HCT116 (cell line): ENCODE results near the gene LRP1B. TPM values are rescaled to one million over a fixed set of nuclear protein-coding genes. Genes with fewer than 3 reads are reported as not detected.

Source experiments
- ATAC-seq: fragments of 200-7000 bp; cut with Tn5 transposase; 2 replicates; pipeline ENCODE4 v1.9.1; 2020; ENCODE audit warnings: mild to moderate bottlenecking, moderate library complexity
- BruUV-seq: library from RNA; stranded (reverse); fragments of 400-500 nt; replicated peaks from 2 replicates; lab custom pipeline; 2021; lab: Mats Ljungman, UMichigan
- CTCF ChIA-PET: fragments of 300-600 bp; sonication (Branson Sonifier 250); formaldehyde crosslinking; loops from one replicate; lab custom pipeline; 2021; ENCODE audit warnings: antibody characterized with exemption; lab: Charles Lee
- POLR2A ChIA-PET: fragments of 300-600, 350-600 bp; sonication (Branson Sonifier 250); formaldehyde crosslinking; loops from one replicate; lab custom pipeline; 2021; ENCODE audit warnings: antibody characterized with exemption; lab: Charles Lee
- RAD21 ChIA-PET, 2 experiments: fragments of 300-600 bp; sonication (Branson Sonifier 250); formaldehyde crosslinking; loops; one replicate each; lab custom pipeline; 2023; ENCODE audit warnings: low total read pairs in 2 of 2; ENCODE audit not compliant: uncharacterized antibody in 2 of 2, unreplicated experiment in 2 of 2, low non-redundant PET in 1 of 2; lab: Charles Lee
- DNase-seq: peaks from one replicate; pipeline ENCODE4 v3.0.0-alpha.2; 2010; ENCODE audit warnings: low read depth, low spot score
- H2AFZ ChIP-seq: fragments of 200-600 bp; shearing (Covaris generic), sonication (generic); 2 replicates; pipeline ENCODE4 v1.6.1; 2017; ENCODE audit warnings: low read depth, mixed run types, mixed read lengths, antibody characterized with exemption, low read length; ENCODE audit not compliant: poor library complexity, severe bottlenecking
- H3K27ac ChIP-seq: 2 replicates; pipeline ENCODE4 v1.5.1; 2012; ENCODE audit warnings: low read depth, low read length
- H3K27me3 ChIP-seq: fragments of 200-600 bp; sonication (generic); 2 replicates; pipeline ENCODE4 v1.6.1; 2016; ENCODE audit warnings: mixed run types, low read length, mixed read lengths; ENCODE audit not compliant: insufficient read depth
- H3K36me3 ChIP-seq, 2 experiments: fragments of 200-500 bp in 1 of 2; fragments of 200-600 bp in 1 of 2; sonication (Bioruptor generic) in 1 of 2; sonication (generic) in 1 of 2; 2 replicates each; pipeline versions ENCODE4 v1.5.1 to v1.6.1; 2014 to 2016; ENCODE audit warnings: low read length in 2 of 2, inconsistent platforms in 1 of 2, mixed read lengths in 1 of 2, mixed run types in 1 of 2; ENCODE audit not compliant: insufficient read depth in 2 of 2, control insufficient read depth in 1 of 2
- H3K4me1 ChIP-seq, 2 experiments: fragments of 200-600 bp in 1 of 2; sonication (generic) in 1 of 2; 2 replicates each; pipeline versions ENCODE4 v1.5.1 to v1.6.1; 2012 to 2017; ENCODE audit warnings: low read length in 2 of 2, inconsistent platforms in 1 of 2, mild to moderate bottlenecking in 1 of 2, mixed read lengths in 1 of 2, mixed run types in 1 of 2, moderate library complexity in 1 of 2; ENCODE audit not compliant: insufficient read depth in 2 of 2, control insufficient read depth in 1 of 2
- H3K4me2 ChIP-seq: fragments of 200-600 bp; sonication (generic); 2 replicates; pipeline ENCODE4 v1.6.1; 2017; ENCODE audit warnings: mixed run types, low read length, mixed read lengths
- H3K4me3 ChIP-seq, 2 experiments: fragments of 200-600 bp in 1 of 2; sonication (generic) in 1 of 2; replicated peaks in 1 of 2; 2 replicates each; pipeline ENCODE4 v1.5.1; 2011 to 2016; ENCODE audit warnings: low read length in 2 of 2, control low read depth in 1 of 2, low read depth in 1 of 2, mild to moderate bottlenecking in 1 of 2, mixed read lengths in 1 of 2, mixed run types in 1 of 2
- H3K79me2 ChIP-seq: fragments of 200-600 bp; sonication (generic); 2 replicates; pipeline ENCODE4 v1.6.1; 2017; ENCODE audit warnings: mild to moderate bottlenecking, mixed run types, low read length, moderate library complexity, mixed read lengths; ENCODE audit not compliant: insufficient read depth
- H3K9ac ChIP-seq: fragments of 200-600 bp; sonication (generic); 2 replicates; pipeline ENCODE4 v1.6.1; 2016; ENCODE audit warnings: low read length, mixed read lengths
- H3K9me2 ChIP-seq: fragments of 200-600 bp; sonication (generic), shearing (Covaris generic); 2 replicates; pipeline ENCODE4 v1.6.1; 2017; ENCODE audit warnings: mixed run types, mild to moderate bottlenecking, moderate library complexity; ENCODE audit not compliant: insufficient read depth
- H3K9me3 ChIP-seq, 2 experiments: fragments of 200-500 bp in 1 of 2; fragments of 200-600 bp in 1 of 2; sonication (Bioruptor generic) in 1 of 2; sonication (generic) in 1 of 2; 2 replicates each; pipeline ENCODE4 v1.6.1; 2014 to 2017; ENCODE audit warnings: low read length in 2 of 2, mixed read lengths in 2 of 2, inconsistent platforms in 1 of 2, low read depth in 1 of 2, mild to moderate bottlenecking in 1 of 2, mixed run types in 1 of 2, moderate library complexity in 1 of 2; ENCODE audit not compliant: control insufficient read depth in 1 of 2, insufficient read depth in 1 of 2
- H4K20me1 ChIP-seq: fragments of 200-600 bp; sonication (generic), shearing (Covaris generic); 2 replicates; pipeline ENCODE4 v1.6.1; 2017; ENCODE audit warnings: mixed run types, mild to moderate bottlenecking, moderate library complexity; ENCODE audit not compliant: insufficient read depth
- CEBPB ChIP-seq: IDR thresholded peaks from 2 replicates; pipeline ENCODE4 v1.6.1; 2012; ENCODE audit warnings: low read depth
- EGR1 ChIP-seq: IDR thresholded peaks from 2 replicates; pipeline ENCODE4 v1.6.1; 2012; ENCODE audit warnings: low read depth
- EZH2phosphoT487 ChIP-seq: fragments of 200-600 bp; IDR thresholded peaks from 2 replicates; pipeline ENCODE4 v1.6.1; 2018; ENCODE audit warnings: antibody characterized with exemption, borderline replicate concordance
- JUND ChIP-seq: IDR thresholded peaks from 2 replicates; pipeline ENCODE4 v1.6.1; 2012
- RAD21 ChIP-seq: IDR thresholded peaks from 2 replicates; pipeline ENCODE4 v1.6.1; 2012; ENCODE audit warnings: low read depth, mild to moderate bottlenecking
- SP1 ChIP-seq: IDR thresholded peaks from 2 replicates; pipeline ENCODE4 v1.6.1; 2012; ENCODE audit warnings: low read depth
- SRF ChIP-seq: IDR thresholded peaks from 2 replicates; pipeline ENCODE4 v1.6.1; 2012; ENCODE audit warnings: low read depth
- ZBTB33 ChIP-seq: IDR thresholded peaks from 2 replicates; pipeline ENCODE4 v1.6.1; 2011; ENCODE audit warnings: mild to moderate bottlenecking, low read length, moderate library complexity; ENCODE audit not compliant: insufficient replicate concordance; ENCODE audit errors: extremely low read depth
- ZNF274 ChIP-seq: fragments of 200-500 bp; sonication (Bioruptor generic); IDR thresholded peaks from 2 replicates; pipeline ENCODE4 v1.6.1; 2014; ENCODE audit warnings: mild to moderate bottlenecking, low read depth, low read length, inconsistent platforms
- intact Hi-C: fragments of 100-400 bp; cut with micrococcal nuclease; formaldehyde crosslinking; loops from 2 replicates; pipeline ENCODE4 v1.10.0; 2022
- total RNA-seq: library from RNA; stranded (reverse); gene quantifications from one replicate; pipeline ENCODE4 v1.2.1, GENCODE V29; 2021; ENCODE audit not compliant: unreplicated experiment

The LRP1B gene
- total RNA-seq, 1 experiment from 2014 or later: 0.34 TPM

GRCh38 chr2:142061733-142062132 lies 69.1 kb downstream of the LRP1B start (continued):
- TF ChIP-seq CEBPB (no peak), RAD21 (no peak), EZH2phosphoT487 (no peak), ZBTB33 (no peak), EGR1 (no peak), SP1 (no peak), ZNF274 (no peak), JUND (no peak)

DNA sequence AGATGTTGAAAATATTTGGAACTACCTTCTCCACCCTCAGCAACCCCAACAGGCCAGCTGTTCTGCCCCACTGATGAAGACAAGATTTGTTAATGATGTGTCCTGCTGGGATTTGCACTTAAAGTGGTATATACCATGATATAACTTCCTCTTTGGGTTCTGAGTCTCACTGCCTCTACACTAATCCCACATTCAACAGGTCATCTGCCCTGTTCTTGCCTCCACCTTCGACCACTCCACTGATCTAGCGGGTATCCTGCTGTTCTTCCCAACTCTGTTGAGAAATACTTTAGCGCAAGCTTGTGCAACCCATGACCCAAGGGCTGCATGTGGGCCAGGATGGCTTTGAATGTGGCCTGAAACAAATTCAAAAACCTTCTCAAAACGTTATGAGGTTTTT lies 72.7 kb downstream of the LRP1B start:
- CTCF ChIA-PET: no interaction called here
- no peak overlapping the region for H3K9ac ChIP-seq
- H3K4me2 ChIP-seq: no peak overlapping the region
- no peak overlapping the region for H3K27ac ChIP-seq
- H2AFZ ChIP-seq: no peak overlapping the region
- intact Hi-C loops: no loop called here
- RAD21 ChIA-PET: no interaction called here
- H3K79me2 ChIP-seq: no peaks in the 10 kb centered on the region
- H4K20me1 ChIP-seq: no peaks in the 10 kb centered on the region
- no peaks in the 10 kb centered on the region for H3K27me3 ChIP-seq
- no peaks in the 10 kb centered on the region for H3K4me1 ChIP-seq
- TF ChIP-seq SRF: no peak
- ATAC-seq (no peak), DNase-seq (no peak)
- no peak overlapping the region for H3K4me3 ChIP-seq
- no peaks in the 10 kb centered on the region for H3K9me3 ChIP-seq
- BruUV-seq: no TSS peak
- no peaks in the 10 kb centered on the region for H3K36me3 ChIP-seq
- no peaks in the 10 kb centered on the region for H3K9me2 ChIP-seq
- POLR2A ChIA-PET: no interaction called here
